Large intestine (tissue), 12 donors: ENCODE results near the gene EDN3. TPM values are rescaled to one million over a fixed set of nuclear protein-coding genes. Genes with fewer than 3 reads are reported as not detected.

Source experiments
- DNase-seq, 2 donors: peaks; one replicate each; pipeline versions ENCODE4 v3.0.0 to v3.0.0-alpha.2; 2013
- H3K27ac ChIP-seq: one replicate; pipeline ENCODE4 v1.5.1; 2013; ENCODE audit warnings: low read length
- H3K27me3 ChIP-seq: 2 replicates; pipeline ENCODE4 v1.6.1; 2013; ENCODE audit warnings: low read length; ENCODE audit not compliant: control insufficient read depth, insufficient read depth
- H3K36me3 ChIP-seq: 2 replicates; pipeline ENCODE4 v1.6.1; 2013; ENCODE audit warnings: low read length; ENCODE audit not compliant: control insufficient read depth, insufficient read depth
- H3K4me1 ChIP-seq: one replicate; pipeline ENCODE4 v1.6.1; 2013; ENCODE audit warnings: low read length; ENCODE audit not compliant: control insufficient read depth, insufficient read depth
- H3K4me3 ChIP-seq: one replicate; pipeline ENCODE4 v1.5.1; 2013; ENCODE audit warnings: low read length
- H3K9me3 ChIP-seq: one replicate; pipeline ENCODE4 v1.6.1; 2013; ENCODE audit warnings: mild to moderate bottlenecking, low read depth, low read length, moderate library complexity; ENCODE audit not compliant: control insufficient read depth
- WGBS: methylation state at CpG from one replicate; pipeline ENCODE4 v1.1.5; 2013; ENCODE audit warnings: low lambda C conversion rate; ENCODE audit not compliant: insufficient coverage; 5-methylcytosine and 5-hydroxymethylcytosine counted together
- long read RNA-seq, 11 donors: transcript quantifications; one replicate each; lab custom pipeline, GENCODE V29; 2026
- polyA plus RNA-seq: library from polyadenylated mRNA; unstranded; fragments of 120-200 nt; gene quantifications from one replicate; pipeline ENCODE4 v1.2.1, GENCODE V29; 2013

EDN3 gene
- 17.7 TPM for polyA plus RNA-seq
- long read RNA-seq, donor 1, partial matches to known transcripts = 0 of 1 reads
- long read RNA-seq, donor 1, other reads (novel, unspliced or antisense) = 0 of 1 reads
- long read RNA-seq, donor 2, partial matches to known transcripts = 16 of 20 reads
- long read RNA-seq, donor 2, other reads (novel, unspliced or antisense) = 0 of 20 reads
- long read RNA-seq, donor 3, partial matches to known transcripts = 0 of 4 reads
- long read RNA-seq, donor 3, other reads (novel, unspliced or antisense) = 0 of 4 reads
- long read RNA-seq, donor 4 = 0 reads
- long read RNA-seq, donor 5, partial matches to known transcripts = 0 of 3 reads
- long read RNA-seq, donor 5, other reads (novel, unspliced or antisense) = 0 of 3 reads
- long read RNA-seq, donor 6, partial matches to known transcripts = 10 of 11 reads
- long read RNA-seq, donor 6, other reads (novel, unspliced or antisense) = 0 of 11 reads
- long read RNA-seq, donor 7, partial matches to known transcripts = 0 of 4 reads
- long read RNA-seq, donor 7, other reads (novel, unspliced or antisense) = 0 of 4 reads
- long read RNA-seq, donor 8, partial matches to known transcripts = 23 of 27 reads
- long read RNA-seq, donor 8, other reads (novel, unspliced or antisense) = 0 of 27 reads
- long read RNA-seq, donor 9, partial matches to known transcripts = 0 of 4 reads
- long read RNA-seq, donor 9, other reads (novel, unspliced or antisense) = 0 of 4 reads
- long read RNA-seq, donor 10, partial matches to known transcripts = 0 of 5 reads
- long read RNA-seq, donor 10, other reads (novel, unspliced or antisense) = 0 of 5 reads
- long read RNA-seq, donor 11, partial matches to known transcripts = 0 of 2 reads
- long read RNA-seq, donor 11, other reads (novel, unspliced or antisense) = 0 of 2 reads

- WGBS = no CpG with 5 or more reads among the region's 77 CpGs
- DNase-seq = peak in 1 of 2 donors; percentile 70
- Histone ChIP-seq H3K27ac (peak within 1 kb of the TSS; percentile 66), H3K36me3 (no peaks in the 10 kb centered on the region), H3K27me3 (peaks cover 27% of the 10 kb centered on the region), H3K4me1 (peaks cover 7% of the 10 kb centered on the region), H3K9me3 (no peaks in the 10 kb centered on the region), H3K4me3 (peak within 1 kb of the TSS; percentile 55)
These were observed at the start of gene EDN3 for GRCh38 chr20:59300333-59301081. Gene EDN3 (plus strand): TSS chr20:59300611. CDS start chr20:59300813, 202 bp downstream.

GRCh38 chr20:59253325-59253724, 47.1 kb upstream of the EDN3 start:
- Histone ChIP-seq H3K9me3 (no peaks in the 10 kb centered on the region), H3K36me3 (no peaks in the 10 kb centered on the region), H3K27ac (no peak overlapping the region), H3K4me1 (no peaks in the 10 kb centered on the region), H3K4me3 (no peak overlapping the region), H3K27me3 (peaks cover 31% of the 10 kb centered on the region)
- no peak for DNase-seq
- WGBS = 100% methylated on average over 1 of the region's 6 CpGs

- WGBS = no CpG with 5 or more reads among the region's 4 CpGs
These were observed 46.6 kb upstream of the EDN3 start for GRCh38 chr20:59253779-59254319.

GRCh38 chr20:59255256-59255655, 45.2 kb upstream of the EDN3 start:
- H3K27me3 ChIP-seq = peaks cover 27% of the 10 kb centered on the region
- WGBS = 80% methylated on average over 1 of the region's 5 CpGs
- DNase-seq = no peak
- no peaks in the 10 kb centered on the region for H3K9me3 ChIP-seq
- no peak overlapping the region for H3K4me3 ChIP-seq
- H3K4me1 ChIP-seq = no peaks in the 10 kb centered on the region
- H3K27ac ChIP-seq = no peak overlapping the region
- H3K36me3 ChIP-seq = no peaks in the 10 kb centered on the region

More at GRCh38 chr20:59253779-59254319, 46.6 kb upstream of the EDN3 start:
- H3K4me1 ChIP-seq = no peaks in the 10 kb centered on the region
- H3K27ac ChIP-seq = no peak overlapping the region
- no peak for DNase-seq
- no peaks in the 10 kb centered on the region for H3K9me3 ChIP-seq
- H3K36me3 ChIP-seq = no peaks in the 10 kb centered on the region
- no peak overlapping the region for H3K4me3 ChIP-seq
- H3K27me3 ChIP-seq = peaks cover 31% of the 10 kb centered on the region

GRCh38 chr20:59258221-59258621, 42.2 kb upstream of the EDN3 start:
- Histone ChIP-seq H3K27me3 (peaks cover 19% of the 10 kb centered on the region), H3K4me3 (no peak overlapping the region), H3K27ac (no peak overlapping the region), H3K4me1 (no peaks in the 10 kb centered on the region), H3K36me3 (no peaks in the 10 kb centered on the region), H3K9me3 (no peaks in the 10 kb centered on the region)
- DNase-seq = no peak
- no CpG with 5 or more reads among the region's 2 CpGs for WGBS

GRCh38 chr20:59259946-59260345, 40.5 kb upstream of the EDN3 start:
- 60% methylated on average over 1 of the region's 2 CpGs for WGBS
- DNase-seq = no peak
- no peak overlapping the region for H3K27ac ChIP-seq

GRCh38 chr20:59265298-59265697, 35.1 kb upstream of the EDN3 start:
- Histone ChIP-seq H3K27me3 (peaks cover 5% of the 10 kb centered on the region), H3K4me3 (no peak overlapping the region), H3K27ac (no peak overlapping the region), H3K36me3 (no peaks in the 10 kb centered on the region), H3K9me3 (no peaks in the 10 kb centered on the region), H3K4me1 (no peaks in the 10 kb centered on the region)
- DNase-seq = no peak

More at GRCh38 chr20:59259946-59260345, 40.5 kb upstream of the EDN3 start:
- H3K27me3 ChIP-seq = peaks cover 13% of the 10 kb centered on the region
- no peaks in the 10 kb centered on the region for H3K9me3 ChIP-seq
- no peaks in the 10 kb centered on the region for H3K4me1 ChIP-seq
- no peaks in the 10 kb centered on the region for H3K36me3 ChIP-seq
- no peak overlapping the region for H3K4me3 ChIP-seq

- DNase-seq = no peak
- no peaks in the 10 kb centered on the region for H3K36me3 ChIP-seq
- WGBS = no CpG with 5 or more reads among the region's 3 CpGs
These were observed 31.5 kb upstream of the EDN3 start for GRCh38 chr20:59268870-59269269.

GRCh38 chr20:59269411-59270025, 30.9 kb upstream of the EDN3 start:
- Histone ChIP-seq H3K27ac (no peak overlapping the region), H3K9me3 (no peaks in the 10 kb centered on the region), H3K4me1 (no peaks in the 10 kb centered on the region), H3K27me3 (peaks cover 9% of the 10 kb centered on the region), H3K4me3 (no peak overlapping the region), H3K36me3 (no peaks in the 10 kb centered on the region)
- WGBS = no CpG with 5 or more reads among the region's 4 CpGs
- peak in 1 of 2 donors; percentile 41 for DNase-seq

More at GRCh38 chr20:59268870-59269269, 31.5 kb upstream of the EDN3 start:
- Histone ChIP-seq H3K27me3 (peaks cover 9% of the 10 kb centered on the region), H3K4me1 (no peaks in the 10 kb centered on the region), H3K9me3 (no peaks in the 10 kb centered on the region), H3K4me3 (no peak overlapping the region), H3K27ac (no peak overlapping the region)
